Testis (tissue), 3 donors: ENCODE results near the gene AFAP1. TPM values are rescaled to one million over a fixed set of nuclear protein-coding genes. Genes with fewer than 3 reads are reported as not detected.
A peak's percentile ranks its signal among the peaks of the same experiment; 100 is the strongest.

ENCODE experiments used
- DNase-seq: peaks from one replicate; pipeline ENCODE4 v3.0.0-alpha.2; 2019
- H3K27ac ChIP-seq, 2 donors: fragments of 200-600 bp; sonication (generic); one replicate each; pipeline ENCODE4 v1.5.1; 2019
- H3K27me3 ChIP-seq: fragments of 200-600 bp; sonication (generic); one replicate; pipeline ENCODE4 v1.5.1; 2019
- H3K36me3 ChIP-seq: fragments of 200-600 bp; sonication (generic); one replicate; pipeline ENCODE4 v1.5.1; 2017; ENCODE audit warnings: low read depth; ENCODE audit errors: missing control alignments
- H3K4me1 ChIP-seq: fragments of 200-600 bp; sonication (generic); one replicate; pipeline ENCODE4 v1.5.1; 2019
- H3K4me3 ChIP-seq, 2 donors: fragments of 200-600 bp; sonication (generic); one replicate each; pipeline ENCODE4 v1.5.1; 2017 to 2019
- H3K9me3 ChIP-seq: fragments of 200-600 bp; sonication (generic); one replicate; pipeline ENCODE4 v1.5.1; 2017
- CTCF ChIP-seq, 3 experiments: fragments of 450-650 bp in 2 of 3; fragments of 200-600 bp in 1 of 3; sonication (generic) in 1 of 3; IDR thresholded peaks; one replicate each; pipeline ENCODE4 v1.5.1; 2016 to 2019; ENCODE audit warnings: antibody characterized with exemption in 3 of 3, mild to moderate bottlenecking in 2 of 3, moderate library complexity in 1 of 3
- POLR2A ChIP-seq: fragments of 450-650 bp; IDR thresholded peaks from one replicate; pipeline ENCODE4 v1.6.1; 2017; ENCODE audit warnings: antibody characterized with exemption, mild to moderate bottlenecking, moderate library complexity
- WGBS, 2 donors: methylation state at CpG; one replicate each; pipeline ENCODE4 v1.1.5; 2018; 5-methylcytosine and 5-hydroxymethylcytosine counted together
- intact Hi-C: fragments of 100-400 bp; cut with DNase I; formaldehyde crosslinking; loops from one replicate; pipeline ENCODE4 v1.15.1; 2023; ENCODE audit warnings: low total_unique reads
- polyA plus RNA-seq: library from polyadenylated mRNA; stranded (reverse); fragments of 350-450 nt; fragmentation: Illumina TruSeq; extraction: RNeasy Lipid Tissue Mini Kit (QIAGEN cat#74804); gene quantifications from one replicate; pipeline ENCODE4 v1.2.3, GENCODE V29; 2014; ENCODE audit warnings: low read depth, low replicate concordance; ENCODE audit not compliant: insufficient read depth
- total RNA-seq, 2 donors: library from RNA; depleted of rRNA; stranded (reverse); fragments of >200 nt; gene quantifications; one replicate each; pipeline ENCODE4 v1.2.3, GENCODE V29; 2016

The AFAP1 gene
- total and polyA plus RNA-seq, 3 donors from 2014 or later: 23.1 to 52.4 (median 51.4) TPM

GRCh38 chr4:7787681-7788141 lies 151.9 kb downstream of the AFAP1 start:
- intact Hi-C loops: no loop called here

GRCh38 chr4:7787067-7787466 lies 152.6 kb downstream of the AFAP1 start:
- Histone ChIP-seq H3K9me3 (no peaks in the 10 kb centered on the region), H3K4me3 (no peak overlapping the region), H3K27ac (no peak overlapping the region), H3K27me3 (no peaks in the 10 kb centered on the region), H3K4me1 (peaks cover 18% of the 10 kb centered on the region), H3K36me3 (no peaks in the 10 kb centered on the region)
- 73 to 77% methylated on average over 15 of the region's 15 CpGs for WGBS, 2 donors
- no peak for DNase-seq
- no peak for TF ChIP-seq POLR2A
- no peak for TF ChIP-seq CTCF (IDR thresholded peaks at IDR 0.05)
- intact Hi-C loops: no loop called here

More at GRCh38 chr4:7787681-7788141, 151.9 kb downstream of the AFAP1 start:
- H3K4me1 ChIP-seq: peaks cover 12% of the 10 kb centered on the region
- 59 to 80% methylated on average over 6 to 30 of the region's 30 CpGs for WGBS, 2 donors
- peak overlapping the region in 1 of 2 donors; percentile 5 for H3K4me3 ChIP-seq
- no peak for DNase-seq
- no peaks in the 10 kb centered on the region for H3K9me3 ChIP-seq
- no peak for TF ChIP-seq CTCF (IDR thresholded peaks at IDR 0.05)
- TF ChIP-seq POLR2A: no peak
- H3K36me3 ChIP-seq: no peaks in the 10 kb centered on the region
- H3K27me3 ChIP-seq: no peaks in the 10 kb centered on the region
- H3K27ac ChIP-seq: no peak overlapping the region

GRCh38 chr4:7786517-7786916 lies 153.1 kb downstream of the AFAP1 start:
- Histone ChIP-seq H3K4me1 (peaks cover 20% of the 10 kb centered on the region), H3K27ac (no peak overlapping the region), H3K27me3 (no peaks in the 10 kb centered on the region), H3K9me3 (no peaks in the 10 kb centered on the region), H3K4me3 (no peak overlapping the region), H3K36me3 (no peaks in the 10 kb centered on the region)
- 86 to 93% methylated on average over 10 of the region's 10 CpGs for WGBS, 2 donors
- intact Hi-C loops: no loop called here
- DNase-seq: no peak
- no peak for TF ChIP-seq CTCF (IDR thresholded peaks at IDR 0.05)
- no peak for TF ChIP-seq POLR2A

GRCh38 chr4:7786040-7786439 lies 153.6 kb downstream of the AFAP1 start:
- Histone ChIP-seq H3K4me1 (peaks cover 20% of the 10 kb centered on the region), H3K9me3 (no peaks in the 10 kb centered on the region), H3K36me3 (no peaks in the 10 kb centered on the region), H3K27me3 (no peaks in the 10 kb centered on the region), H3K27ac (no peak overlapping the region), H3K4me3 (no peak overlapping the region)
- intact Hi-C loops: no loop called here
- no peak for DNase-seq
- WGBS, 2 donors: 91 to 97% methylated on average over 10 of the region's 10 CpGs
- TF ChIP-seq CTCF (IDR thresholded peaks at IDR 0.05) (no peak), POLR2A (no peak)

GRCh38 chr4:7785017-7785416 lies 154.6 kb downstream of the AFAP1 start:
- Histone ChIP-seq H3K4me3 (no peak overlapping the region), H3K27ac (no peak overlapping the region), H3K9me3 (no peaks in the 10 kb centered on the region), H3K27me3 (no peaks in the 10 kb centered on the region), H3K36me3 (no peaks in the 10 kb centered on the region), H3K4me1 (peaks cover 14% of the 10 kb centered on the region)
- no peak for DNase-seq
- intact Hi-C loops: no loop called here
- 83 to 91% methylated on average over 8 to 11 of the region's 11 CpGs for WGBS, 2 donors
- TF ChIP-seq POLR2A: no peak
- TF ChIP-seq CTCF (IDR thresholded peaks at IDR 0.05): no peak
